DMS 273 (cell line): ENCODE results near the gene FOXD2.

Experiments used
- DNase-seq: peaks from one replicate; lab custom pipeline; 2025; ENCODE audit not compliant: unreplicated experiment; lab: John Stamatoyannopoulos, UW

The FOXD2 gene

DNA sequence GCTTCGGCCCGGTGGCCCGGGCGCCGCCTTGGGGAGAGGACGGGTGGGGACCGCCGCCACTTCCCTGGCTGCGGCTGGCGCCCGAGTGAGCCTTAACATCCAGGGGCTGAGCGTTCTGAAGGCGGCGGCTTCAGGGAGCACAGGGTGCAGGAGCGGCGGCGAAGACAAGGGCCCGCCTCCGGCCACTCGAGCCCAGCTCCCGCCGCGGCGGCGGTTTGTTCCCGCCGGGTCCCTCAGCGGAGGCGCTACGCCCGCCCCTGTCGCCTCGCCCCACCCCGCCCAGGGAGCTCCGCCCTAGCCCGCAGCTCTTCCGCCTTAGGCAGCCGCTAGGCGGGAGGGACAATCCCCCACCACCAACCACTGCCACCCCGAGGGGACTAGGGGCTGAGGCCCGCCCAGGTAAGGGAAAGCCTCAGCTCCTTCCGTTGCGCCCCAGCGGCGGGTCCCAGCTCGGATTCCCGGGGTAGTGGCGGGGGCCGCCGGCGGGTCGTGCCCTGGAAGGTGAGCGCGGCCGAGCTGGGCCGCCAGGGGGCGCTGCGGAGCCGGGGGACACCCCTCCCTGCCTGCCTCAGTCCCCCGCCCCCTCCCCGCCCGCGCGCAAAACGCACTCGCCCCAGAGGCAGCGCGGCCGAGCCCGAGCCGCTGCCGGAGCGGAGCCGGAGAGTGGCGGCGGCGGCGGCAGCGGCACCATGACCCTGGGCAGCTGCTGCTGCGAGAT is at the start of gene FOXD2:
Gene FOXD2, plus strand, starts transcription at position 598 of the 718 bp plus-strand sequence. Its CDS starts 92 bp downstream, at position 690.
- DNase-seq = peak; percentile 98

GRCh38 chr1:47388891-47389238 is 49.0 kb upstream of the FOXD2 start:
- peak; percentile 82 for DNase-seq

- DNase-seq = no peak
These were observed 48.1 kb upstream of the FOXD2 start for GRCh38 chr1:47389731-47390130.

DNA sequence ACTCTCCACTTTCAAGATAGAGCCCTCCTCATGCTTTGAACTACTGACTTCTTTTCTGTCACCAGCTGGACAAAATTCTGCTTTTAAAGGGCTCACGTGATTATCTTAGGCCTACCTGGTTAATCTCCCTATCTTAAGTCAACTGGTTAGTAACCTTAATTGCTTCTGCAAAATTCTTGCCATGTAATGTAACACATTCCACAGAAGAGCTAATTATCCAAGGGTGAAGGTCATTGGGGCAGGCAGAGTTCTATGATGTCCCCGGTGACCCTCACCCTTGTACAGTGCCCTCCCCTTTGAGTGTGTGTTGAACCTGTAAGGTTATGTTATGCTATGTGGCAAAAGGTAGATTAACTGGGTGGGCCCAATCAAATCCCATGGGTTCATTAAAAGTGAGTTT is 47.0 kb upstream of the FOXD2 start:
- no peak for DNase-seq

GRCh38 chr1:47393141-47393540 is 44.7 kb upstream of the FOXD2 start:
- DNase-seq = peak; percentile 22

DNA sequence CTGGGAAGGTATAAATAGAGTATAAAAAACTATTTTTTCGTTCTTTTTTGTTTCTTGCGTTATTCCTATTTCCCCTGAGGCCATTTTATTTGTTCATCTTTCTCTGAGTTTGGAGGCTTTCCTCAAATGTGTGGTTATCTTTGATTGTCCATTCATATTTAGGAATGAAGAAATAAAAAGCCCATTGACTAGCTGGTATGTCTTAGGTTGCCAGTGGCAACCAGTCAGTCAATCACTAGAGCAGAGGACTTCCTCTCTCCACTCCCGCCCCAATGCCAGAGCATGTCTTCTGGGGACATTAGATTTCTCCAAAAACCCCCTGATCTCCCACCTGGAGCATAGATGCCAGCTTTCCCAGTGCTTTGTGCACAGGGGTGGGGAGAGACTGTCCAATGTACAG is 42.4 kb upstream of the FOXD2 start:
- no peak for DNase-seq

GRCh38 chr1:47396671-47397196 is 41.1 kb upstream of the FOXD2 start:
- no peak for DNase-seq

DNA sequence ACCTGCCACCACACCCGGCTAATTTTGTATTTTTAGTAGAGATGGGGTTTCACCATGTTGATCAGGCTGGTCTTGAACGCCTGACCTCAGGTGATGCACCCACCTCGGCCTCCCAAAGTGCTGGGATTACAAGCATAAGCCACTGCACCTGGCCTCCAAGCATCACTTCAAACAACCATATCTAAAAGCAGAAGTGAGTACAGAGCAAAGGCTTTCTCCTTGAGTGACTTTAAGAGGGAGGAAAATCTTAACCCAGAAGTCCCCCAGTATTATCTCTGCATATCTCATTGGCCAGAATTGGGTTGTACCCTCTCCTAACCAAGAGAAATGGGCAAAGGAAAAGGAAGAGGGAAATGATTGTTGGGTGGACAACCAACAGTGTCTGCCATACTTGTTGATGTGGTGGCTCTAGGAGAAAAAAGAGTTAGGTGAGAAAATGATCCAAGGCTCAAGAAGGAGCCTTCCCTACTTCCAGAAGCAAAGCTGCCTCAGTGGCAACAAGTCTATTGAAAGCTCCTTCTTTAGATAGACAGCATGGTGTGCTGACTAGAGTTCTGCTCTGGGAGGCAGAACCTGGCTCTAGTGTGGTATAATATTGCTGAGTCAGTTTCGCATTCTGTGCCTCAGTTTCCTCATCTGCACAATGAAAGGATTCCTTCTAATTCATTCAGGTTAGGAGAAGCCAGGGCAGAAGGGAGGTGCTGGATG is 38.6 kb upstream of the FOXD2 start:
- no peak for DNase-seq

GRCh38 chr1:47399846-47400155 is 38.0 kb upstream of the FOXD2 start:
- DNase-seq = no peak

GRCh38 chr1:47401761-47402160 is 36.1 kb upstream of the FOXD2 start:
- DNase-seq = no peak

DNA sequence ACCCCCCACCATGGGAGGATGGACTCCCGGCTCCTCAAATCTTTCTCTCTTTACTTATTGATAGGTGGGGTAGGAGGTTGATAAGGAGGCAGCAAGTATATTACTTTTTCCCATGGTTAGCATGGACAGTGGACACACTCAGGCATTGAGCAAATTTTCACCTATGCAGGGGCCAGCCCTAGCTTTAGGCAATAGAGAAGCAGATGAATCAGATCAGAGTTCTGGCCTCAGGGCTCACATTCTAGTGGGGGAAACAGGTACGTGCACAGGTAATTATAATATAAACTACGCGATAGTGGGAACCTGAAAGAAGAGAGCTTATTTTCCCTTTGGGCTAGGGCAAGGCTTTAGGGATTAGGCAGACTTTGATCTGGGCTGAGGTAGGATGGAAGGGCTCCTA is 35.3 kb upstream of the FOXD2 start:
- no peak for DNase-seq

DNA sequence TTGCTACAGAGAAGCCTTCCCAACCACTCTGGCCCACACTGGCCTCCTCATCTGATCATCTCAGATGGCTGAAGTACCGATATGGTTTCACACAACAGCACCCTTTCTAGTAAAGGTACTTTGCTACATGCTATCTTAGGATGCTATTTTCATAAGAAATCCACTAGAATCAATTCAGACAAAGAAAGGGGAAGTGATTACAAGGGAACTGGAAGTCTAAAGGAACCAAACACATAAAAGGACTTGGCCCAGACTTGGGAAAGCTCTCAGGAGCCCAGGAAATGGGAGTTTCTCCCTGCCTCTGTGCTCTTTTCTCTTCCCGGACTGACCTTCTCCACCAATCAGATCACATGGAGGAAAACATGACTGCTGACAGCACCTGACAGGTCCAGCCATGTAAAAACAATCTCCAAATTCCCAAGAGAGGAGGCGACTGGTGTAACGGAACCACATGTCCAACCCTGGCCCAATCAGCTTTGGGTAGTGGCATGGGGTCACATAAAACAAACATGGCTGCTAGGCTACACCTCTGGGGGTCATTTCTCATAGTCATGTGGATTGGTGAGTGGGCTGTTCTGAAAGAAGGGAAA is 34.4 kb upstream of the FOXD2 start:
- DNase-seq = no peak

DNA sequence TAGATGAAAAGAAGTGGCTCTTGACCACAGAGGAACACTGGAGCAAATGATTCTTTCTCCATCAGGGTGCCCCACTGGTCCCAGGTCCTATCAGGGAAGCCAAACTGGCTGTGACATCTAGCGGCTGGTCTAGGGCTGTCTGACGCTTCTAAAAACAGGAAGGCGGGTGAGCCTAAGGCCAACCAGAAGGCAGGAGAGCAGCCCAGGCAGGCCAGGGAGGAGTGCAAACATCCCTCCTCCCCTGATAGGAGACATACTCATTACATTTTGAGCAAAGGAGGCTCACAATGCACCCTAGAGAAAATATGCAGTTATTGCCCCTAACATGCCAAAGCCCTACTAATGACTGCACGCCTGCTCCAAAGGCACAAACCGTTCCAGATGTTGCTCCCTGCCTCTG is 32.1 kb upstream of the FOXD2 start:
- DNase-seq = no peak

- no peak for DNase-seq
These were observed 30.9 kb upstream of the FOXD2 start for GRCh38 chr1:47406966-47407365.

- DNase-seq = no peak
These were observed 30.4 kb upstream of the FOXD2 start for GRCh38 chr1:47407481-47407880.

GRCh38 chr1:47409311-47410067 is 28.4 kb upstream of the FOXD2 start:
- DNase-seq = no peak

- DNase-seq = no peak
These were observed 27.8 kb upstream of the FOXD2 start for GRCh38 chr1:47410068-47410455.

DNA sequence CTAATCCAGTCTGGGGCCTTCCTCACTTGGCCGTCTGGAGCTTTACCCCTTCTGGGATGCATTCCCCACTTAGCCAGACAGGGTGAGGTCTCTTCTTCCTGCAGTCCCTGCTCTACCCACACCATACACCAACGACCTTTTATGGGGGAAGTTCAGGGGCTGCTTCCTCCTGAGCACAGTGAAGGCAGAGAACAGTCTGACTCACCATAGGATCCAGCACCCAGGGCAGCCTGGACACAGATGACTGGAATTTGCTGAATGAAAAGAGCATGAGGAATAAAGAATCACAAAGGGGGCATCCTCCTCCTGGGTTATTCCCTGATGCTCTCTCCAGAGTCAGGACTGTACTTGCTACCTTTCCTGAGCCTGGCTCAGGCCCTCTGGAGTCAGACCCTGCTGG is 26.4 kb upstream of the FOXD2 start:
- no peak for DNase-seq

DNA sequence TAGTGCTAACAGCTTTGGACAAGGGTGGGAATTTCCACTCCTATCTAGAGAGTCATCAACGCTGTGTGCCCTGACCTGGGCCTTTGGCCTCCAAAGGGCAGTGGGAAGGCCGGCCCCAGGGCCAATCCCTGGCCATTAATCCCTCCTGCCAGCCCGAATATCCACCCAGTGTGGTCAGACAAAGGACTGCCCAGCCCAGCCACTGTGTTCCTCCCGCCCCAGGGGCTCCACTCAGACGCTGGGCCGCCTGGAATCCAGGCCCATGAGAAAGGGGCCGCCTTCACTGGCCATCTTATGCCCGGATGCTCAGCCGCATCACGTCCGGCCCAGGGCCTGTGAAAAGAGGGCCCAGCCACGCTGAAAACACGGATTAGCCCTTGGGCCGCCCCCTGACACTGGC is 25.4 kb upstream of the FOXD2 start:
- no peak for DNase-seq

DNA sequence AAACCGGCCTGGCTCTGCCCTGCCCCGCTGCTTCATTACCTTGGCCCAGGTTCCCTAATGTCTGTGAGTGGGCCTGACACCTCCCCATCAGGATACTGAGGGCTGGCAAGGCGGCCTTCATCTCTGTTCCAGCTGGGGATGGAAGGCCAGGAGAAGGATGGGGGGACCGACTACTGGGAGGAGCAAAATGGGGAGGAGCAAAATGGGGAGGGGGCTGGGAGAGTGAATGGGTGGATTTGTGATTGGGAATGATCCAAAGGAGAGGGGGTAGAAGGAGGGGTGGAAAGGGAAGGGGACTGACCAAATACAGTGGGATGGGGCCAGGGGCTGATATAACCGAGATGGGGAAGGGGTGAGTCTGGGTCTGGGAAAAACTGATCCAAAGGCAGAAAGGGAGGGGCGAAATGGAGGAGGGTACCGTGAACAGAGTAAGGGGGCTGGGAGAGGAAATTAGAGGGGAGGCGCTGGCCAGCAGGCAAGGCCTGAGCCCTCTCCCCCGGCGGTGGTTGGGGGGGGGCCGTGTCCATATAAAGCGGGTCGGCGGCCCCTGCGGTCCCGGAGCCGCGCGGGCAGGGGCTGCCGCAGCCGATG is 22.0 kb upstream of the FOXD2 start, which contains the start of gene FOXE3:
Gene FOXE3, plus strand, starts transcription at position 558 of the 591 bp plus-strand sequence. Its CDS starts 31 bp downstream, at position 589.
- no peak for DNase-seq
